NT2/D1 (cell line): ENCODE data around the gene GLUL.

Experiments
- SUZ12 ChIP-seq: IDR thresholded peaks from 2 replicates; pipeline ENCODE4 v1.6.1; 2011; ENCODE audit not compliant: insufficient read length, insufficient read depth; ENCODE audit errors: extremely low read depth
- ZNF274 ChIP-seq: IDR thresholded peaks from 2 replicates; pipeline ENCODE4 v1.6.1; 2011; ENCODE audit warnings: mild to moderate bottlenecking, low read depth, low read length

DNA sequence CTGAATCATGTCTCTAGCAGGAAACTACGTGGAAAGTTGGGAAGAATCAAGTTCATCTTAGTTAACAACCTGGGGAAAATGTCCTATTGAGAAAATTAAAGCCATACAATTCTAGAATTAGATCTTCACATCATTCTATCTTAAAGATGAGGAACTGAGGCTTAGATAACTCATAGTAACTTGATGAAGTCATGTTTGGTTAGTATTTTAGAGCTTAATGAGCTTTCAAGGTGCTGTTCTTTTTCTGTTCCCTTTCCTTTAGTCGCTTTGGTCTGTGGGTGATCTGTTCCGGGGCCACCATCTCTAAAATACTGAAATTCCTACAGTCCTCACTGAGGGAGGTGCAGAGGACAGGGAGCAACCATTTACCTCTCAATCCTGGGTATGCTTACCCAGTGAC, 4.3 kb upstream of the GLUL start:
- no peak for TF ChIP-seq SUZ12
- no peak for TF ChIP-seq ZNF274
